ENCODE data around the gene RPP40. TPM values are rescaled to one million over a fixed set of nuclear protein-coding genes. Genes with fewer than 3 reads are reported as not detected.

The RPP40 gene
- total RNA-seq, 1 donor from 2014 or later = 9.2 TPM

DNA sequence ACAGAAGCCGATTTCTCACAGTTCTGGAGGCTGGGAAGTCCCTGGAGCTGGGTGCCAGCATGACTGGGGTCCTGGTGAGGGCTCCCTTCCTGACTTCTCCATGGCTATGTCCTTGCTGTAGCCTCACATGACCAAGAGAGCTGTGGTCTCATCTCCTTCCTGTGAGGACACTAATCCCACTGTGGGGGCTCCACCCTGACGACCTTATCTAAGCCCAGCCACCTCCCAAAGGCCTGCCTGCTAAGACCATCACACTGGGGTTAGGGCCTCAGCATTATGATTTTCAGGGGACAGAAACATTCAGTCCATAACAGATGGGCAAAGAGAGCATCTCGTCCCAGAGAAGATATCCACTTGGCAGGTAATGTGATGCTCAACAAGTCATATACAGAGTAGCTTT, 16.8 kb downstream of the RPP40 start:
- TF ChIP-seq, protein P1, sequence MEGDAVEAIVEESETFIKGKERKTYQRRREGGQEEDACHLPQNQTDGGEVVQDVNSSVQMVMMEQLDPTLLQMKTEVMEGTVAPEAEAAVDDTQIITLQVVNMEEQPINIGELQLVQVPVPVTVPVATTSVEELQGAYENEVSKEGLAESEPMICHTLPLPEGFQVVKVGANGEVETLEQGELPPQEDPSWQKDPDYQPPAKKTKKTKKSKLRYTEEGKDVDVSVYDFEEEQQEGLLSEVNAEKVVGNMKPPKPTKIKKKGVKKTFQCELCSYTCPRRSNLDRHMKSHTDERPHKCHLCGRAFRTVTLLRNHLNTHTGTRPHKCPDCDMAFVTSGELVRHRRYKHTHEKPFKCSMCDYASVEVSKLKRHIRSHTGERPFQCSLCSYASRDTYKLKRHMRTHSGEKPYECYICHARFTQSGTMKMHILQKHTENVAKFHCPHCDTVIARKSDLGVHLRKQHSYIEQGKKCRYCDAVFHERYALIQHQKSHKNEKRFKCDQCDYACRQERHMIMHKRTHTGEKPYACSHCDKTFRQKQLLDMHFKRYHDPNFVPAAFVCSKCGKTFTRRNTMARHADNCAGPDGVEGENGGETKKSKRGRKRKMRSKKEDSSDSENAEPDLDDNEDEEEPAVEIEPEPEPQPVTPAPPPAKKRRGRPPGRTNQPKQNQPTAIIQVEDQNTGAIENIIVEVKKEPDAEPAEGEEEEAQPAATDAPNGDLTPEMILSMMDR (conservative IDR thresholded peaks at IDR 0.05) = no peak

DNA sequence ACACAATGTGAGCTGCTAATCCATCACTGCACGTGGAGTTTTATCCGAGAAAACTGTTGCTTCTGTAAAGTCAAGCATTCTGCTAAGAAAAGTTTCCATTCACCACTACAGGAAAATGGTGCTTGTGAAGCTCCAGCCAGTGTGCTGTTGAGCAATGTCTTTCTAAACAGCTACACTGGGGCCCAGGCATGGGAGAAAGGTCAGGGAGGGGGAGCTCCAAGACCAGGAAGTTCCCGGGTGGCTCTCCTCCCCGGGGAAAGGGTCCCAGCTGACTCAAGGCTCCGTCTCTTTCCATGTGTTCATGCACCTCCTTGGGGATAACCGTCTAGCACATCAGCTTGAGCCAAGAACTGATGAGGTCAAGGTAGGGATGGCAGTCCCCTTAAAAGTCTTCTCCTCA, 20.5 kb downstream of the RPP40 start:
- peaks cover 5% of the 10 kb centered on the region for H3K4me1 Mint-ChIP-seq (ENCODE audit: unreplicated experiment)
- no peak overlapping the region for H3K27ac Mint-ChIP-seq
- TF ChIP-seq, protein P1 (conservative IDR thresholded peaks at IDR 0.05) = no peak
- peaks cover 12% of the 10 kb centered on the region for H3K9me3 Mint-ChIP-seq
- no peak overlapping the region for H3K4me3 Mint-ChIP-seq
- H3K27me3 Mint-ChIP-seq = no peaks in the 10 kb centered on the region
- H3K36me3 Mint-ChIP-seq = peaks cover 4% of the 10 kb centered on the region
- no peak for DNase-seq (ENCODE audit: extremely low spot score, unreplicated experiment)

More for the DNA sequence above, 16.8 kb downstream of the RPP40 start:
- H3K4me1 Mint-ChIP-seq (ENCODE audit: unreplicated experiment) = peaks cover 5% of the 10 kb centered on the region
- H3K36me3 Mint-ChIP-seq = peaks cover 5% of the 10 kb centered on the region
- peaks cover 12% of the 10 kb centered on the region for H3K9me3 Mint-ChIP-seq
- no peak overlapping the region for H3K4me3 Mint-ChIP-seq
- H3K27ac Mint-ChIP-seq = no peak overlapping the region
- H3K27me3 Mint-ChIP-seq = no peaks in the 10 kb centered on the region
- DNase-seq (ENCODE audit: extremely low spot score, unreplicated experiment) = no peak

DNA sequence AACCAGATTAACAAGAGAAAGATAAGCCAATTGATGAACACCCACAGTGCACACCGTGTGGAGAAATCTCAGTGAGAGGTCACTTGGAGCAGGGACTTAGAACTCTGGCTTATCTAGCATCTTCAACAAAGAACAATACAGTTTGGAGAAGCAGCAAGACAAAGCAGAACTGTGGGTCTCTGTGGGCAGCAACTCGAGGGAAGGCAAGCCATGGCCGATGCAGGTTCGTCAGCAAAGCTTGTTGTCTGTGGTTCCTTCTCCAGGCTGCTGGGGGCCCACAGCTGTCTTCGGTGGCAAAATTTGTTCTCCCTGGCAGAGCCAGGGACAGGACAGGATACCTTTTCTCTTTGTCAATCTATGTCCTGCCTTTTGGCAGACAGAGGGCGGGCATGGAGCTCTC, 22.1 kb downstream of the RPP40 start:
- no peak for DNase-seq (ENCODE audit: extremely low spot score, unreplicated experiment)
- Mint-ChIP-seq H3K9me3 (peaks cover 12% of the 10 kb centered on the region), H3K36me3 (peaks cover 4% of the 10 kb centered on the region), H3K27me3 (no peaks in the 10 kb centered on the region), H3K27ac (no peak overlapping the region), H3K4me1 (ENCODE audit: unreplicated experiment) (peaks cover 5% of the 10 kb centered on the region), H3K4me3 (no peak overlapping the region)
- TF ChIP-seq, protein P1 (conservative IDR thresholded peaks at IDR 0.05) = no peak

DNA sequence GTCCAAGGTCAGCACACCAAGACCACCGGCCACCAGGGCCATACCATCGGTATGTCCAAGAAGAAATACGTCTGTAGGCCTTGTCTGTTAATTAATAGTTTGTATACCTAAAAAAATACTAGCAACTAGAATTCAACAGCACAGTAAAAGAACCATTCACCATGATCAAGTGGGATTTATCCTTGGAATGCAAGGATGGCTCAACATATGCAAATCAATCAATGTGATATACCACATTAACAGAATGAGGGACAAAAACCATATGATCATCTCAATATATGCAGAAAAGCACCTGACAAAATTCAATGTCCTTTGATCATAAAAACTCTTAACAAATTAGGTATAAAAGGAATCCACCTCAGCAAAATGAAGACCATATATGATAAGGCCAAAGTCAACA, 24.4 kb downstream of the RPP40 start:
- no peak for DNase-seq (ENCODE audit: extremely low spot score, unreplicated experiment)
- Mint-ChIP-seq H3K4me3 (no peak overlapping the region), H3K9me3 (peaks cover 6% of the 10 kb centered on the region)

DNA sequence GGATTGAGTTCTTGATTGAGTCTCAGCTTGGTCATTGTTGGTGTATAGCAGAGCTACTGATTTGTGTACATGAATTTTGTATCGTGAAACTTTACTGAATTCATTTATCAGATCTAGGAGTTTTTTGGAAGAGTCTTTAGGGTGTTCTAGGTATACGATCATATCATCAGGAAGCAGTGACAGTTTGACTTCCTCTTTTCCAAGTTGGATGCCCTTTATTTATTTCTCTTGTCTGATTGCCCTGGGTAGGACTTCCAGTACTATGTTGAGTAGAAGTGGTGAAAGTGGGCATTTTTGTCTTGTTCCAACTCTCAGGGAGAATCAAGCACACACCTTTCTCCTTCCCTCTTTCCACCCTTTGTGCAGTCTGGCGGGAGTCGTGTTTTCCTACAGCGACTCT, 26.4 kb downstream of the RPP40 start:
- peaks cover 4% of the 10 kb centered on the region for H3K36me3 Mint-ChIP-seq
- TF ChIP-seq, protein P1 (conservative IDR thresholded peaks at IDR 0.05) = no peak

More for the DNA sequence above, 24.4 kb downstream of the RPP40 start:
- TF ChIP-seq, protein P1 (conservative IDR thresholded peaks at IDR 0.05) = no peak
- Mint-ChIP-seq H3K27ac (no peak overlapping the region), H3K36me3 (peaks cover 4% of the 10 kb centered on the region), H3K4me1 (ENCODE audit: unreplicated experiment) (peaks cover 5% of the 10 kb centered on the region), H3K27me3 (no peaks in the 10 kb centered on the region)

DNA sequence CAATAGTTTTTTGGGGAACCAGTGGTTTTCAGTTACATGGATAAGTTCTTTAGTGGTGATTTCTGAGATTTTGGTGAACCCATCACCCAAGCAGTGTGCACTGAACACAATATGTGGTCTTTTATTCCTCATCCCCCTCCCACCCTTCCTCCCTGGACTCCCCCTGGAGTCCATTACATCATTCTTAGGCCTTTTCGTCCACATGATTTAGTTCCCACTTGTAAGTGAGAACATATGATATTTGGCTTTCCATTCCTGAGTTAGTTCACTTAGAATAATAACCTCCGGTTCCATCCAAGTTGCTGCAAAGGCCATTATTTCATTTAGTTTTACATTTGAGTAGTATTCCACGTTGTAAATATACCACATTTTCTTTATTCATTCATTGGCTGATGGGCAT, 28.3 kb downstream of the RPP40 start:
- Mint-ChIP-seq H3K9me3 (peaks cover 5% of the 10 kb centered on the region), H3K27ac (no peak overlapping the region), H3K27me3 (no peaks in the 10 kb centered on the region)

More for the DNA sequence above, 26.4 kb downstream of the RPP40 start:
- Mint-ChIP-seq H3K4me1 (ENCODE audit: unreplicated experiment) (peaks cover 5% of the 10 kb centered on the region), H3K4me3 (no peak overlapping the region), H3K27ac (no peak overlapping the region), H3K9me3 (peaks cover 5% of the 10 kb centered on the region), H3K27me3 (no peaks in the 10 kb centered on the region)
- no peak for DNase-seq (ENCODE audit: extremely low spot score, unreplicated experiment)

More for the DNA sequence above, 28.3 kb downstream of the RPP40 start:
- H3K4me1 Mint-ChIP-seq (ENCODE audit: unreplicated experiment) = peaks cover 5% of the 10 kb centered on the region
- DNase-seq (ENCODE audit: extremely low spot score, unreplicated experiment) = no peak
- H3K36me3 Mint-ChIP-seq = peaks cover 4% of the 10 kb centered on the region
- H3K4me3 Mint-ChIP-seq = no peak overlapping the region
- TF ChIP-seq, protein P1 (conservative IDR thresholded peaks at IDR 0.05) = no peak

Measured in type B pancreatic cell (in vitro differentiated cells).